NK-92 treated with Interleukin-12 subunit alpha and Interleukin-12 subunit beta, amount 100 ng/mL, for 24 hours (cell line): ENCODE measurements around the gene SEC24C.
A peak's percentile ranks its signal among the peaks of the same experiment; 100 is the strongest.
"Not testable (repeated sequence)": the region's sequence is repeated elsewhere in the genome, so short reads cannot be mapped to it uniquely, and the experiment has no call there.

Experiments
- DNase-seq: peaks from one replicate; lab custom pipeline; 2025; lab: John Stamatoyannopoulos, UW

SEC24C gene, protein sequence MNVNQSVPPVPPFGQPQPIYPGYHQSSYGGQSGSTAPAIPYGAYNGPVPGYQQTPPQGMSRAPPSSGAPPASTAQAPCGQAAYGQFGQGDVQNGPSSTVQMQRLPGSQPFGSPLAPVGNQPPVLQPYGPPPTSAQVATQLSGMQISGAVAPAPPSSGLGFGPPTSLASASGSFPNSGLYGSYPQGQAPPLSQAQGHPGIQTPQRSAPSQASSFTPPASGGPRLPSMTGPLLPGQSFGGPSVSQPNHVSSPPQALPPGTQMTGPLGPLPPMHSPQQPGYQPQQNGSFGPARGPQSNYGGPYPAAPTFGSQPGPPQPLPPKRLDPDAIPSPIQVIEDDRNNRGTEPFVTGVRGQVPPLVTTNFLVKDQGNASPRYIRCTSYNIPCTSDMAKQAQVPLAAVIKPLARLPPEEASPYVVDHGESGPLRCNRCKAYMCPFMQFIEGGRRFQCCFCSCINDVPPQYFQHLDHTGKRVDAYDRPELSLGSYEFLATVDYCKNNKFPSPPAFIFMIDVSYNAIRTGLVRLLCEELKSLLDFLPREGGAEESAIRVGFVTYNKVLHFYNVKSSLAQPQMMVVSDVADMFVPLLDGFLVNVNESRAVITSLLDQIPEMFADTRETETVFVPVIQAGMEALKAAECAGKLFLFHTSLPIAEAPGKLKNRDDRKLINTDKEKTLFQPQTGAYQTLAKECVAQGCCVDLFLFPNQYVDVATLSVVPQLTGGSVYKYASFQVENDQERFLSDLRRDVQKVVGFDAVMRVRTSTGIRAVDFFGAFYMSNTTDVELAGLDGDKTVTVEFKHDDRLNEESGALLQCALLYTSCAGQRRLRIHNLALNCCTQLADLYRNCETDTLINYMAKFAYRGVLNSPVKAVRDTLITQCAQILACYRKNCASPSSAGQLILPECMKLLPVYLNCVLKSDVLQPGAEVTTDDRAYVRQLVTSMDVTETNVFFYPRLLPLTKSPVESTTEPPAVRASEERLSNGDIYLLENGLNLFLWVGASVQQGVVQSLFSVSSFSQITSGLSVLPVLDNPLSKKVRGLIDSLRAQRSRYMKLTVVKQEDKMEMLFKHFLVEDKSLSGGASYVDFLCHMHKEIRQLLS

DNA sequence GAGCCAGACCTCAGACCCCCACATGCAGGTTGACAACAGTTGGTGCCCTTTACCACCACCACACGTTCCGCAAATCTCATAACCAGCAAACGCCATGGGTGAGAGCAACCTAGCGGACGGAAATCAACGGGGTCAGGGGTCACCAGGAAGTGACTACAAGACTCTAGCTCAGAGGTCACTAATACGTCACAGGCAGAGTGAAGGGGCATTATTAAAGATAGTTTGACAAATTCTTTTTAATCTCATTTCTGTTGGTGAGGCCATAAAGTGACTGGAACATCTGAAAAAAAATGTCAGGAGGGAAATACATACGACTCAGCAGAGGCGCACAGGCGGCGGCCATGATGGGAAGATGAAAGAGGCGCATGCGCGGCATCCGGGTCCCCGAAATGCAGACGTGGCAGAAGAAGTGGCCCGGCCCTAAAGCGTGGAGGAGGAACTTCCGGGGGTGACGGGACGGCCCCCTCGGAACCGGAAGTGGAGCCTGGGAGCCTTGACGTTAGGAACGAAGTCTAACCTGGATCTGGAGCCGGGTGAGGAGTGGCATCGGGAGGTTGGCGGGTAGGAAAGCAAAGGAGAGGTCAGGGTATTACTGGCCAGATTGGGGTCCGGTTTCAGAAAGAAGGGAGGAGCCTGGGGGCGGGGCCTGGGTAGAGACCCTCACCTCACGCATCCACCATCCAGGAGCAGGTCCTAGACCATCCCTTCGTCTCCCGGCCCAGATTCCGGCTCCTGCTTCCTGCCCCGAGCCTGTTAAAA lies at the start of gene SEC24C:
TSS of gene SEC24C (plus strand) at position 468 of the 759 bp plus-strand sequence. CDS start 2,461 bp downstream, outside the sequence.
- DNase-seq = peak; percentile 93

DNA sequence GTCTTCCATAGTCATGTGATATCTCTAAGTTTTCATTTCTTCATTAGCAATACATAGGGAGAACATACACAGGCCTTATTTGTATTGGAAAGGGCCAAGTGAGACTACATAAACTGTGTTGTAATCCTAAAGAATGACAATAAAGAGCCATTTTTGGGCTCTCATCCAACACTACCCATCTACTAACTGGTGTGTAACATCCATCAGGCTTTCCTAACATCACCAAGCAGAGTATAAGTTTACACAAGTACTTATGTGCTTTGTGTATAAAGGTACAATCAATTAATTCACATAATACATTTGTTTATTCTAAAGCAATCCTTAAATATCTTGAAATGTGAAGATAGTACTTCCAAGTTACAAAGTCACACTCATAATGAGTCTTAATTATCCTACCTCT lies 48.9 kb upstream of the SEC24C start:
- not testable (repeated sequence) for DNase-seq

DNA sequence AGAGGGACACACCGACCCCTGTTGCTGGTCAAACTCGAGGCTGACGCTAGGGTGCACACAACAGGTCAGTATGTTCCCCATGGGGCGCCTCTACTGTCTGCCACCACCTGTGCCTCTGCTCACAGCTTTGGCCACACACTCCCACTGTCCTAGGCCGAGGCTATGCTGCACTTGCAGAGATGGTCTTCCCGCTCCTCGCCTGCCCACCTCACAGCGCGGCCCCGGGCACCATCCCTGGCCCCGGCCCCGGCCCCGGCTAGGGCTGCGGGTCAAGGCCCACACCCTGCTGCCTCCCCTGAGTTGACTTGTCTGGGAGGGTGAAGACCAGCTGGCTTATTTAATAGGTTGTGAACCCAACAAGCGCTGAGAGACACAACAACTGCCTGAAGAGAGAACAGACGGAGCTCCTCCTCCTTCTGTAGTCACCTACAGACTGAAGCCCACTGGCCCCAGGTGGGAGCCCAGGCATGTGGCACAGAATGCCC lies 46.5 kb upstream of the SEC24C start, which contains the start of gene AGAP5:
TSS of gene AGAP5 (minus strand) at position 435 of the 485 bp plus-strand sequence. CDS start at position 81, 354 bp downstream.
- not testable (repeated sequence) for DNase-seq

DNA sequence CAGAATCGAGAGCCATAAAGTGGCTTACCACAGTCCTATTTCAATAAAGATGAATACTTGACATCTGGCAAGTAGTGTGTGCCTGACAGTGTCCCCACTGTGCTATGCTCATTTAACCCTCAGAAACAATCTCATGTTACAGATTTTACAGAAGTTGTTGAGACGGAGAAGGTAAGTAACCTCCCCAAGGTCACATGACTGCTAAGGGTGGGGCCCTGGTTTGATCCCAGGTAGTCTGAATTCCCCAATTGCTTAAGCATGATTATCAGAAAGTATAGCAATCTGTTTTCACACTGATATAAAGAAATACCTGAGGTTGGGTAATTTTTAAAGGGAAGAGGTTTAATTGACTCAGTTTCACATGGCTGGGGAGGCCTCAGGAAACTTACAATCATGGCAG lies 45.4 kb upstream of the SEC24C start:
- DNase-seq = not testable (repeated sequence)

DNA sequence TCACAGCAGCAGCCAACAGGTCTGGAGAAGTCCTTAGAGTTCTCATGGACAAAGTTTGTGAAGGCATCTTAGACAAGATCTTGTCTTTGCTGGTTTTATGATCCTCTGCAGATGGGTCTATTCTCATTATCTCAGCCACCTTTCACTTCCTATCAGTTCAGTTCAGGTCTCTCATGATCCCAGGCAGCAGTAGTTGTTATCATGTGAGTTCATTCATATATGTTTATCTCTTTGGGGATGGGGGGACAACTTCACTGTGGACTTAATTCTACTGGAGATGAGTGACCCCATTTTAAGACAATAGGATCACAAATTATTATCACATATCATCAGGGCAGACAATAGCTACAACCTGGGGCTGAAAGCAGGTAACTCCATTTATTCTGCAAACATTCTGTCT lies 40.2 kb upstream of the SEC24C start:
- not testable (repeated sequence) for DNase-seq

DNA sequence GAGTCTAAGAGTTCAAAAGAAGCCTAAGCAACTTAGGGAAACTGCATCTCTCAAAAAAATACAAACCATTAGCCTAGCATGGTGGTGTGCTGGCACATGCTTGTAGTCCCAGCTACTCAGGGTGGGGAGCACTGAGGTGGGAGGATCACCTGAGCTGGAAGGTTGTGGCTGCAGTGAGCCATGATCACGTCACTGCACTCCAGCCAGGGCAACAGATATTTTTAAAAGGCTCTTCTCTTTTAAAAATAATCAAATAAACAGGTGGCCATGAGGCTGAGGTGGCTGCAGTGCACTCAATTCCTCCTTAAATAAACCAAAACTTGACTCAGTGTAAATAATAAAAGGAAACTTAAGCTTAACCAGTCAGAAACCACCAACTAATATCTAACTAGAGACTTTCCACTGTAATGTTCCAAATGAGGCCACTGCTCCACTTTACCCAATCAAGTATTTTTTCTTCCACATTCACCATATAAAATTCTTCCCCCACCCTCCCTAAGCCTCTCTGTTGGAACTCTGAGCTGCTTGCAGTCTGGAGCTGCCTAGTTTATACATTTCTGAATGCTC lies 38.6 kb upstream of the SEC24C start:
- DNase-seq = not testable (repeated sequence)

DNA sequence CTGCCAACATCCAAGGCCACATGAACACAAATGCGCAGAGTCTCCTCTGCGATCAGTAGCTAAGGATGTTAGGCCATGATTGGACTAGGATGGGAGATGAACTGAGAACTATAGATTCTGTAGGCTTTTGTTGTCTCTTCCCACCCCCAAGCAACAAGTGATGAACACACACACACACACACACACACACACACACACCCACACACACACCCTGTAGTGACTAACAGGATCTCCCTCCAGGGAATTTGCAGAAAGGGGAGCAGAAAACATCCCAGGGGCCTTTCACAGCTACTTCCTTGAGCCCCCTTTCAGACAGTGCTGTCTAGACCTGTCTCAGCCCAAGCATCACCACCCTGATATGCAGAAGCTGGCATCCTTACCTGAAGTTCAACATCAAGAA lies 37.7 kb upstream of the SEC24C start:
- DNase-seq = not testable (repeated sequence)

DNA sequence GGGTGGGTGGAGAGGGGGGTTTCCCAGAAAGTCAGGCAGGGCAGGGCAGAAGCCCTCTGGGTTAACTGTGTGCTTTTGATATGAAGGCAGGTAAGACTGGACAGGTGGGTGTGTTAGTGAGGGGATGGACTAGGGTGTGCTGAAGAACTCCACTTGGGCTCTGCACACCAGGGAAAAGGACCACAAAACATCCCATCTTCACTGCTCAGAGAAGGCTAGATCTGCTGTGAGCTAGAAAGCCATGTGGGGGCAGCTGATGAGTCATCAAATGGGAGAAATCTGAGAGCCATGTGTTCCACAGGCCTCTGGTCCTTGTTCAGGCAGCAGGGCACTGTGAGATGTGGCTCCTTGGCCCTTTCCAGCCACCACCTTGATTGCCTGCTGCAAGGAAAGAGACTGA lies 36.5 kb upstream of the SEC24C start:
- DNase-seq = not testable (repeated sequence)

DNA sequence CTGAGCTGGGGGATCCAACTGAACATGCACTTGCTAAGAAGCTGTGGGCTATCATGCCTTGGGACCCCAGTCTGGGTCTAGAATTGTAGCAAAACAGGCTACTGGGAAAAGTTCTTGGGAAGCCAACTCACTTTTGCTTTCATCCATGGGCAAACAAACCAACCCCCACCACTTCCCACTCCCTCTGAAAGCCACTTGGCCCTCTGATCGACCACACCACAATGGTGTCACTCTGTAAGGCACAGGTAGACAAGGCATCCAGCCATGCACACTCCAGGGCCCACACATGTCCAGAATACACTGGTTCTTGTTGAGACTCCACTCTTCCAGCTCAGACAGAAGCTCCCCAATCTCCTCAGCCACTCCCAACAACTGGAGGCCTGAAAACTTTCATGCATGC lies 36.0 kb upstream of the SEC24C start:
- DNase-seq = not testable (repeated sequence)

DNA sequence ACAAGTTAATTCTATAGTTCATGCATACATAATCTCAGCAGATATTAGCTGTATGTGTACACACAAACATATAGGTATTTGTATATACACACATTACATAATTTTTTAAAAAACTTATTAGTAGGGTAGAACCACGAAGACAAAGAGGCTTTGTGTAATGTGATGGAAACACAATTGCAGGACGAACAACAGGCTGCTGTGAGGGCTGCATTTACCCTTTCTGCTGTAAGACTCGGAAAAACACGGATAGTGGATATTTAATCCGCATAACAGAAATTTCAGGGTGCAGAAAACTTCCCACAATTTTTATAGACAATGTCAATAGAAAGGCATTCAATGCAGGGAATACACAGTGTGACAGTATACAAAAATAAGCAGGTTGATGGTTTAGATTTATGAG lies 32.5 kb upstream of the SEC24C start:
- DNase-seq = not testable (repeated sequence)

DNA sequence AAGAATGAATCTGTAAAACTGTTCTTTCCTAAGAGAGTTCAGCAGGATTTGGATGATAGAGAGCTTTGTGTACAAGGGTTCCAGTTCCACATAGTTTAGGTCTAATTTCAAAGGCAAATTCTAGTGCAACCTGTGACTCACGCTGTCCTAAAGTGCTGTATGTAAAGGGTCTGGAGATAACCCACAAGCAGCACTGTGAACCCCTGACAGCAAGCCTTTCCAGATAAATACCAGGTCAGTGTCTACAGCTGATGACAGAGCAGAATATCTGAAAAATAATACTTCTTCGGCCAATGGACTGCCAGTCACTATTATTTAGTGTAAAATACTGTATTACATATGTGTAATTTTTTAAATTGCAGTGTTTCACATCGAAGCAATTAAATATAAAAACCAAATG lies 30.3 kb upstream of the SEC24C start:
- DNase-seq = not testable (repeated sequence)

DNA sequence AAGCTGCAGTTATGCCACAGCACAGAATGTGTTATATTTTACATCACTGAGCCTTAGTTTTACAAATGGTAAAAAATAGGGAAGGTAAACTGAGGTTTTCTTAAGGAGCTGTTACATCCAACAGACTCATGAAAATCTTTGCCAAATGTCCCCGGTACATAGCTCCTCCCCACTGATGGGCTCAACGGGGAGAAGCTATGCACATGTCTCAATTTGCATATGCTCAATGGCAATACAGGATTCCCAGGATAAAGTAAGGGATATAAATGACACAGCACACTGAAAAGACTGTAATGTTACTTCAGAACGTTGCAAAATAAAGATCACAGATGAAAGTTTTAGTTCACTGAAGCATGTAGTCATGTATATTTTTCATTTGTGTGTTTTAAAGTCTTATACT lies 29.7 kb upstream of the SEC24C start:
- not testable (repeated sequence) for DNase-seq

DNA sequence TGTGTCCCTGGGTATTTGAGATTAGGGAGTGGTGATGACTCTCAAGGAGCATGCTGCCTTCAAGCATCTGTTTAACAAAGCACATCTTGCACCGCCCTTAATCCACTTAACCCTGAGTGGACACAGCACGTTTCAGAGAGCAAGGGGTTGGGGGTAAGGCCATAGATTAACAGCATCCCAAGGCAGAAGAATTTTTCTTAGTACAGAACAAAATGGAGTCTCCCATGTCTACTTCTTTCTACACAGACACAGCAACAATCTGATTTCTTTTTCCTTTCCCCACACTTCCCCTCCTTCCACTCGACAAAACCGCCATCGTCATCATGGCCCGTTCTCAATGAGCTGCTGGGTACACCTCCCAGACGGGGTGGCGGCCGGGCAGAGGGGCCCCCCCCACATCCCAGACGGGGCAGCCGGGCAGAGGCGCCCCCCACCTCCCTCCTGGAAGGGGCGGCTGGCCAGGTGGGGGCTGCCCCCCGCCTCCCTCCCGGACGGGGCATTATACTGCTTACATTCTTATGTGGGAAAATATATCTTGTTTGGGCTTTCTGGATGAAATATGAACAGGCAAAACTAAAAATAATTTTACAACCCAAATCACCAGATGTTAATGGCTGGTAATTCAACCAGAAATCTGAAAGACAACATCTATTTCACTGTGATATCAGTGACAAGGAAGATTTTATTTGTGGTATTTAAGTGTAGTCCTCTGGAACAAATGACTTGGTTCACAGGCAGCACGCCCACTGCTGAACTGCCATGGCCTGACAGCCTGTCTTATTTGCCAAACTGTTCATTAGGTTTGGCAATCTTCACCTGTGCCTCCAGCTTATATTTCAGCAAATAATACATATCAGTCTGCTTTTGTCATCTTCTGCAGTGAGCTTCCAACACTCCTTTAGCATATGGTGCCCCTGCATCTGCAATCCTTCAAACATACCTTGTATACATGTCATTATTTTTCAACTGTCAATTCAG lies 28.7 kb upstream of the SEC24C start:
- DNase-seq = not testable (repeated sequence)

DNA sequence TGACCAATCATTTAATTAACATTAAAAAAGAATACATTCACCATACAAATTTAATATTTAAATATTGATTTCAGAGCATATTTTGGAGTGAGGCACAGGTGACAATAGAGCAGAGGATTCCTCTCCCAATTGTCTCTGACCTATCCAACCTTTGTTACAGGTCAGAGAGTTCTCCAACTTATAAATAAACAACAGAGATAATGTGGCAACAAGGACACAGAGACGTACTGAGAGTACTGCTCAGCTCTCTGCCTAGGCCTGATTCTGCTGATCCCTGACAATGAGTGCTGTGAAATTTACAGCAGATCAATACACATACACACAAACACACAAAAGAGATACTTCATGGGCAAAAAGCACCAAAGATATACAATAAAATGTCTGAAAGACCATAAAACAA lies 27.9 kb upstream of the SEC24C start:
- DNase-seq = no peak

DNA sequence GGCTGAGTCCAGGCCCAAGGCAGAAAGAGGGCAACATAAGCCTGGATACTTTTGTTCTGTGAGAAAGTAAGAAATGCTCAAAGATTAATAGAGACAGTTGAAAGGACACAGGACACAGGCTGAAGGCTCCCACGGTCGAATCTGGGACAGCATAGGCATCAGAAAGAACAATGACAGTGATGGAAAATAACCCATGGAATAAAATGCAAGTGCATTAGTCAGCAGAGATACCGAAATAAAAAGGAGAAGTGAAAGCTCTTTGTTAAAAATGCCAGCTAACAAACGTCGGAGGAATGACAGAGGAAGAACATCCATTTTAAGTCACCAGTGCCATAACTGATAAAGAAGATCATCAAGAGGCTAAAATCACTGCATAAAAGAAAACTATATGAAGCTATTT lies 26.6 kb upstream of the SEC24C start:
- no peak for DNase-seq

DNA sequence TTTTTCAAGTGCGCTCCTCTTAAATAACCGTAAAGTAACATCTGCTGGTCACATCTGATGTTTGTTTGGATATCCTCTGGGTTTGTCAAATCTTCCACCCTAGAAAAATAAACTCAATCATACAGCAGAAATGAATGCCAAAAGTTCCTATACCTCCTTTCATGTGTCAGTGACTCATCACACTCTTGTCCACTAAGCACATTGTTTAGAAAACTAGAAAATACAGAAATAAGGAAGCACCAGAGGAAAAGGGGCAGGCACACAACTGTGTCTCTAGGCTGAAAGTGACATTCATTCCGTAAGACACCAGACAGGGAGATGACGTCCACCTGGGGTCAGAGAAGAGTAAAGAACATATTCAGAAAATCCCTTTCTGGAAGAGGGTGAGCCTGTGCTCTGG lies 23.6 kb upstream of the SEC24C start:
- DNase-seq = not testable (repeated sequence)

DNA sequence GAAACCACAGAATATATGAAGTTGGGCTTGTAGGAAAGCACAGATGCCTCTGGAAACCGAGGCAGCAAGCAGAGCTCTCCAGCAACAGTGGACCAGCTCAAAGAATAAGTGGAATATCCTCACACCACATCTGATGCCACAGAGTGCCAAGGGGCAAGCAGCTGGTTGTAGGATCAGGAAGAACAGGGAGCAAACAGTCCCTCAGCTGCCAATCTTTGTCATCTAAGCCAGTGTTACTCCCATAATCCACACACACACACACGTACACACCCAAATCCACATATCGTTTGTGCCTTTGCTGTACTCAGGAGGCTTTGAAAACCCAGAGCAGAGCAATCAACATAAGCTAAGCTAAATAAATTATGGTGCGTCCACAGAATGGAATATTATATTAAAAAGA lies 20.7 kb upstream of the SEC24C start:
- DNase-seq = no peak

DNA sequence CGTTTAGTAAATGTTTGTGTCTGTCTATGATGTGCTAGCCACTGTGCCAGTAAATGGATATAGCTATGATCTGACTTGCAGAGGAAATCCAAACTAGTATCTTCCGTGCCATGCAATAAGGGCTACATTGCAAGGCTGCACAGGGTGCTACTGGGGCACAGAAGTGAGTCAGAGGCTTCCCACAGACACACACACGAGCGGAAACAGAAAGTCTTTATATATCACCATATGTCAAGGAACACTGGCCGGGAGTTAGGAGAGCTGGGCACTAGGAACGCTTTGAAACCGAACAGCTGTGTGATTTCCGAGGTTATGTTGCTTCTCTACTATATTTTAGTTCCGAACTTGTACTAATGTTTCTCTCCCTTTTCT lies 14.4 kb upstream of the SEC24C start:
- peak; percentile 35 for DNase-seq

DNA sequence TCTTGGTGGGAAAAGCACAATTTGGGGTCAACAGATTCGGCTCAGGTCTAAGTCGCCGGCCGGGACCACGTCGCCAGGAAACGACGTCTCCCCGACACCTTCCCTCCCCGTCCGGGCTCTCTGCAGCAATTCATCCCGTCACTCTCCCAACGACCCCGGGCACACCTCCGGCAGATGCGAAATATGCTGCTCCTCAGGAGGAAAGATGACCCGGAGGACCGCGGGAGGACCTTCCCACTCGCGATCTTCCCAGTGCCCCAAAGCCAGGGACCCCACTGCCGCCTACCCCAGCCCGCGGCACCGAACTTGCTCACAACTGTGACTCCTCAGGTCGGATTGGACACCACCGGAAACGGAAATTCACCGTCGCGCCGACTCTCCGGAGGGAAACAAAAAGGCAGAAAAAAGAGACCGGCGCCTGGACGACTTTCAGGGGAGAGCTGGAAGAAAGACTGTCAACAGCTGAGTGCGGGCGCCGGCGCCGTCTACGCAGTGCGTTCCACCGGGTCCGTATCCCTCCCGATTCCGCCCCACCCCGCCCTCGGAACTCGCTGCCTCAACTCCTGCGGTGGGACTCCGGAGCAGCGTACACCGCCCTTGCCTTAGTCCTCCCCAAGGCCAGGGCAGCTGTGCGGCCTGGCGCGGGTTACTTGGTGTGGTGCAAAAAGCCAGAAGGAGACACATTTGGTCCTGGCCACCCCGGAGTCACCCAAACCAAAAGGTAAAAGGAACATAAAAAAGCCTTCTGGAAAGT lies 13.8 kb upstream of the SEC24C start:
- peak; percentile 84 for DNase-seq
